Measurements from ENCODE around the gene SP1.

Gene SP1

DNA sequence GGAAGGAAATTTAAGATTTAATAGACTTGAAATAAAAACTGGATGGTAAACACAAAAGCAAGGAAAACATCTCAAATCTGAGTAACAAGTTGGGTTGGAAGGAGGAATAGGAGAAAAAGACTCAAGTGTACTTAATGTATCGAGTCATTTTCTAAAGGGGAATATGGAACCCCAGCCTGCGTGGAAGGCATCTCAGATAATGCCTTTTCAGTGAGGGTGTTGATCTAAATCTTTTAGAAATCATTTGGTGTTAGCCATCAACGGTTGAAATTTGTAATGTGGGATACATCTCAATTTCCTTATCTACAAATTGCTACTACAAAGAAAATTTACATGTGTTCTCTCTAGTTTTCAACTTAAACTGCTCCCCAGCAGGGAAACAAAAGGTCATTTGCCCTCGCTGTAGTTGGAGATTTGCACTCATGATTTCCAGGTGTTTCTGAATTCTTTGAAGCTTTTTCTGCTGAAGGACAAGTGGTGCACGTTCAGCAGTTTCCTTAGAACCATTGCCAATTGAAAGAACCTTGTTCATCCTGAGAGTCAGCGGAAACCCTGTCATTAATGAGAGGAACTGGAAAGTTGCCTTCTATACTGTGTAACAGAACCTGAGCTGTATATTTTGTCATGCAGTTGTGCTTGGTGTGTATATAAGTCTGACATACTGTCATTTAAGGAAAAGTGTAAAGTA is 74.1 kb downstream of the SP1 start:
- no peak overlapping the region for H3K27ac ChIP-seq (ENCODE audit: low read depth, low read length, poor library complexity, severe bottlenecking)
- peaks cover 34% of the 10 kb centered on the region for H3K4me1 ChIP-seq (ENCODE audit: insufficient read depth, low read length, severe bottlenecking)
- peaks cover 38% of the 10 kb centered on the region for H3K79me2 ChIP-seq (ENCODE audit: insufficient read depth, low read length)
- H3K4me3 ChIP-seq (ENCODE audit: low read depth, low read length, poor library complexity, severe bottlenecking), result peak overlapping the region; percentile 99
- H3K4me2 ChIP-seq (ENCODE audit: low read length), result peak overlapping the region; percentile 99
- peak overlapping the region; percentile 100 for H3K9ac ChIP-seq (ENCODE audit: low read length)
- H2AFZ ChIP-seq (ENCODE audit: low read length), result no peak overlapping the region
- peaks cover 19% of the 10 kb centered on the region for H4K20me1 ChIP-seq (ENCODE audit: insufficient read depth, low read length)
- peaks cover 68% of the 10 kb centered on the region for H3K36me3 ChIP-seq (ENCODE audit: insufficient read depth, low read length)
- H3K27me3 ChIP-seq (ENCODE audit: insufficient read depth, low read length), result no peaks in the 10 kb centered on the region
- no peaks in the 10 kb centered on the region for H3K9me2 ChIP-seq (ENCODE audit: low read depth, low read length)
- H3F3A ChIP-seq (ENCODE audit: insufficient read depth, low read length), result no peaks in the 10 kb centered on the region
- H3K9me3 ChIP-seq (ENCODE audit: low read length), result no peaks in the 10 kb centered on the region
- no peak for TF ChIP-seq EZH2 (IDR thresholded peaks at IDR 0.05; ENCODE audit: borderline replicate concordance, low read length)
- TF ChIP-seq, protein P1, sequence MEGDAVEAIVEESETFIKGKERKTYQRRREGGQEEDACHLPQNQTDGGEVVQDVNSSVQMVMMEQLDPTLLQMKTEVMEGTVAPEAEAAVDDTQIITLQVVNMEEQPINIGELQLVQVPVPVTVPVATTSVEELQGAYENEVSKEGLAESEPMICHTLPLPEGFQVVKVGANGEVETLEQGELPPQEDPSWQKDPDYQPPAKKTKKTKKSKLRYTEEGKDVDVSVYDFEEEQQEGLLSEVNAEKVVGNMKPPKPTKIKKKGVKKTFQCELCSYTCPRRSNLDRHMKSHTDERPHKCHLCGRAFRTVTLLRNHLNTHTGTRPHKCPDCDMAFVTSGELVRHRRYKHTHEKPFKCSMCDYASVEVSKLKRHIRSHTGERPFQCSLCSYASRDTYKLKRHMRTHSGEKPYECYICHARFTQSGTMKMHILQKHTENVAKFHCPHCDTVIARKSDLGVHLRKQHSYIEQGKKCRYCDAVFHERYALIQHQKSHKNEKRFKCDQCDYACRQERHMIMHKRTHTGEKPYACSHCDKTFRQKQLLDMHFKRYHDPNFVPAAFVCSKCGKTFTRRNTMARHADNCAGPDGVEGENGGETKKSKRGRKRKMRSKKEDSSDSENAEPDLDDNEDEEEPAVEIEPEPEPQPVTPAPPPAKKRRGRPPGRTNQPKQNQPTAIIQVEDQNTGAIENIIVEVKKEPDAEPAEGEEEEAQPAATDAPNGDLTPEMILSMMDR (IDR thresholded peaks at IDR 0.05; ENCODE audit: low read length), result no peak

DNA sequence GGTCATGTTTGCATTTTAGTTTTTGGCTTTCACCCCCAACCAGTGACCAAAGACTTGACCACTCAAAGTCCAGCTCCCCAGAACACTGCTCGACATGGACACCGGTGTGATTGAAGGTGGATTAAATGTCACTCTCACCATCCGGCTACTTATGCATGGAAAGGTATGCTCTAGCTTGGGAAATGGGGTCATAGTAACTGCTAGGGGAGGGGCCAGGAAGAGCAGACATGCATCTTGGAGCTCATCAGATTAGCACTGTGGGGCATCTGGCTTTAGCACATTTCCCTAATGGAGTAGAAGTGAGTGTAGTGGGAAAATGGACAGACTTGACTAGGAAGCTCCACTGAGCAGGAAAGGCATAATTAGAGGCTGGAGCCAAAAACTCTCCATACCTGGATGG is 74.7 kb downstream of the SP1 start:
- Histone ChIP-seq H3K4me2 (ENCODE audit: low read length) (no peak overlapping the region), H2AFZ (ENCODE audit: low read length) (no peak overlapping the region), H3K36me3 (ENCODE audit: insufficient read depth, low read length) (peaks cover 74% of the 10 kb centered on the region), H3K27me3 (ENCODE audit: insufficient read depth, low read length) (no peaks in the 10 kb centered on the region), H3K9me2 (ENCODE audit: low read depth, low read length) (no peaks in the 10 kb centered on the region), H3K4me1 (ENCODE audit: insufficient read depth, low read length, severe bottlenecking) (peaks cover 34% of the 10 kb centered on the region), H4K20me1 (ENCODE audit: insufficient read depth, low read length) (peaks cover 19% of the 10 kb centered on the region), H3K27ac (ENCODE audit: low read depth, low read length, poor library complexity, severe bottlenecking) (no peak overlapping the region), H3F3A (ENCODE audit: insufficient read depth, low read length) (no peaks in the 10 kb centered on the region), H3K79me2 (ENCODE audit: insufficient read depth, low read length) (peaks cover 38% of the 10 kb centered on the region), H3K4me3 (ENCODE audit: low read depth, low read length, poor library complexity, severe bottlenecking) (no peak overlapping the region), H3K9ac (ENCODE audit: low read length) (no peak overlapping the region), H3K9me3 (ENCODE audit: low read length) (no peaks in the 10 kb centered on the region)
- no peak for TF ChIP-seq EZH2 (IDR thresholded peaks at IDR 0.05; ENCODE audit: borderline replicate concordance, low read length)
- TF ChIP-seq, protein P1 (IDR thresholded peaks at IDR 0.05; ENCODE audit: low read length), result no peak

DNA sequence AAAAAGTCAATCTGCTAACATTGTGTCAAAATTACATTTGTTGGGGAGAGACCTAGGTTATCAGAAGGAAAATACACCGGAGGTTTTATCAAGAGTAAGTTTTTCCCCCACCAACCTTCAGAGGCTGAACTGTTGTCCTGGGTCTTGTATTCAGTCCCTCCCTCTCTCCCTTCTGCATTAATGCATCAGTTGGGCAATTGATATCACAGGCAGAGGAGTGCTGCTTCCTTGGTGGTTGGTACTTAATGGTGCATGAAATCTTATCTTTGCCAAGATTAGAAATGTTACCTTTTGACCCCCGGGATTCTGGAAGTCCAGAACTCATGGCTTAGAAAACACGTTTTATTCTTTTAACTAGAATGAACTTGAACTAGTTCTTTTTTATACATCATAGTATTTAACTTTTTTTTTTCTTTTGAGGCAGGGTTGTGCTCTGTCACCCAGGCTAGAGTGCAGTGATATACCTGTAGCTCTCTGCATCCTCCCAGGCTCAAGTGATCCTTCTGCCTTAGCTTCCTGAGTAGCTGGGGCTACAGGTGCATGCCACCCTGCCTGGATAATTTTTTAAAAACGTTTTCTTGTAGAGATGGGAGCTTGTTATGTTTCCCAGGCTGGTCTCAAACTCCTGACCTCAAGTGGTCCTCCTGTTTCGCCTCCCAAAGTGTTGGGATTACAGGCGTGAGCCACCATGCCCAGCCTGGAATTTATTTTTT is 76.8 kb downstream of the SP1 start:
- Histone ChIP-seq H3K27ac (ENCODE audit: low read depth, low read length, poor library complexity, severe bottlenecking) (no peak overlapping the region), H3K4me2 (ENCODE audit: low read length) (no peak overlapping the region), H3K79me2 (ENCODE audit: insufficient read depth, low read length) (peaks cover 38% of the 10 kb centered on the region), H3K36me3 (ENCODE audit: insufficient read depth, low read length) (peaks cover 95% of the 10 kb centered on the region), H3F3A (ENCODE audit: insufficient read depth, low read length) (no peaks in the 10 kb centered on the region), H3K9ac (ENCODE audit: low read length) (no peak overlapping the region), H3K9me3 (ENCODE audit: low read length) (no peaks in the 10 kb centered on the region), H3K9me2 (ENCODE audit: low read depth, low read length) (no peaks in the 10 kb centered on the region), H4K20me1 (ENCODE audit: insufficient read depth, low read length) (peaks cover 19% of the 10 kb centered on the region), H2AFZ (ENCODE audit: low read length) (no peak overlapping the region), H3K27me3 (ENCODE audit: insufficient read depth, low read length) (no peaks in the 10 kb centered on the region), H3K4me3 (ENCODE audit: low read depth, low read length, poor library complexity, severe bottlenecking) (no peak overlapping the region), H3K4me1 (ENCODE audit: insufficient read depth, low read length, severe bottlenecking) (peaks cover 23% of the 10 kb centered on the region)
- TF ChIP-seq, protein P1 (IDR thresholded peaks at IDR 0.05; ENCODE audit: low read length), result no peak
